Stimulated activated naive CD4-positive, alpha-beta T cell (primary cell): ENCODE results near the gene UPK3BL1.
"Not testable (repeated sequence)": the region's sequence is repeated elsewhere in the genome, so short reads cannot be mapped to it uniquely, and the experiment has no call there.

Experiments
- DNase-seq, 6 experiments: peaks; one replicate each; lab custom pipeline; 2025; lab: John Stamatoyannopoulos, UW

The UPK3BL1 gene

GRCh38 chr7:102627271-102627904 lies 15.2 kb downstream of the UPK3BL1 start:
- not testable (repeated sequence) for DNase-seq

DNA sequence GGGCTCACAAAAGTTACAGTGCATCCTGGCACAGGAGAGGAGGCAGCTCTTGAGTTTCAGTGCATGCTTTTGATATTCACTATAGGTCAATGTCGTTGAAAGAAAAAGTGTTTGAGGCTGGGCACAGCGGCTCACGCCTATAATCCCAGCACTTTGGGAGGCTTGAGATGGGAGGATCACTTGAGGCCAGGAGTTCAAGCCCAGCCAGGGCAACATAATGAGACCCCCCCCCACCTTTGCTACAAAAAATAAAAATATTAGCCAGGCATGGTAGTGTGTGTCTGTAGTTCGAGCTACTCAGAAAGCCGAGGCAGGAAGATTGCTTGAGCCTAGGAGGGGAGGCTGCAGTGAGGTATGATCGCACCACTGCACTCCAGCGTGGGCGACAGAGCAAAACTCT lies 24.5 kb downstream of the UPK3BL1 start:
- not testable (repeated sequence) for DNase-seq

- DNase-seq = not testable (repeated sequence)
Measured at GRCh38 chr7:102616507-102617125, 26.0 kb downstream of the UPK3BL1 start, which contains the start of gene RASA4. RASA4 (minus strand) TSS chr7:102616756; CDS start chr7:102616689, 67 bp downstream.

DNA sequence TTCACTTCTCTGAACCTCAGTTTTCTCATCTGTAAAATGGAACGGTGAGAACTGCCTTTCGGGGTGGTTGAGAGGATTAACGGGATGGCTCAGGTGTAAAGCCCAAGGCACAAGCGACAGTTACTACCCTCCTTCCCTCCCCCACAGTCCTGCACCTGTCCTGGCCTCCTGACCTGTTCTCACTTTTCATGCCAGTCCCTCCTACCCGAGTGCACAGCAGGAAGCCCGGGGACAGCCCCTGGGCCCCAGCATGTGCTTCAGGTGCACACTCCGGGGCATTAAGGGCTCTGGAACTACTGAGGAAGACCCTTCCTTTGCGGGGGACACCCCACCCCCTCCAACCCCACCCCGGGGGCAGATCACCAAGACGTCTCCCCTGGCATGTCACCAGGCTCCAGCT lies 26.7 kb downstream of the UPK3BL1 start:
- DNase-seq = not testable (repeated sequence)

- DNase-seq = not testable (repeated sequence)
Measured at GRCh38 chr7:102614873-102615272, 27.7 kb downstream of the UPK3BL1 start.

- DNase-seq = not testable (repeated sequence)
Measured at GRCh38 chr7:102614346-102614697, 28.3 kb downstream of the UPK3BL1 start.

- DNase-seq = not testable (repeated sequence)
Measured at GRCh38 chr7:102613575-102614345, 28.8 kb downstream of the UPK3BL1 start.

DNA sequence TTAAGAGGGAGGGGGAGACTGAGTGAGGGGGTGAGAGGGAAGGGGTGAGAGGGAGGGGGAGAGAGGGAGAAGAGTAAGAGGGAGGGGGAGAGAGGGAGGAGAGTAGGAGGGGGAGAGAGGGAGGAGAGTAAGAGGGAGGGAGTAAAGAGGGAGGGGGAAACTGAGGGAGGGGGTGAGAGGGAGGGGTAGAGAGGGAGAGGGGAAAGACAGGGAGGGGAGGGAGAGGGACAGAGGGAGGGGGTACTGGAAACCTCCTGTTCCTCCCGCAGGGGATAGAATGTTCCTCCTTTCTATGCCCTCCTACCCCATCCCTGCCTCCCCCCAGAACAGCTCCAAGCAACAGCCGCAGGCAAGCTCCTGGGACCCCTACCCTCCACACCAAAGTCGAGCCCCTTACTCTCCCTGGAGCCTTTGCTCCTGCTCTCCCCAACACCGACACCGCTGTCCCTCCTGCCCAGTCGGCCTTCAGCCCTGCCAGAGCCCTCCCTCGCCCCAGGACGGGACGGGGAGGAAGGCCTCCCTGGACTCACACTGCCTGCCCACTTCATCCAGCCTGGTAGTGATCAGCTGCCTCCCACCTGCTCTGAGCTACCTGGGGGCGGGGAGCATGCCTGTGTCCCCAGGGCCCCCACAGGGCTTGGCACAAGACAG lies 30.8 kb downstream of the UPK3BL1 start:
- DNase-seq = not testable (repeated sequence)

DNA sequence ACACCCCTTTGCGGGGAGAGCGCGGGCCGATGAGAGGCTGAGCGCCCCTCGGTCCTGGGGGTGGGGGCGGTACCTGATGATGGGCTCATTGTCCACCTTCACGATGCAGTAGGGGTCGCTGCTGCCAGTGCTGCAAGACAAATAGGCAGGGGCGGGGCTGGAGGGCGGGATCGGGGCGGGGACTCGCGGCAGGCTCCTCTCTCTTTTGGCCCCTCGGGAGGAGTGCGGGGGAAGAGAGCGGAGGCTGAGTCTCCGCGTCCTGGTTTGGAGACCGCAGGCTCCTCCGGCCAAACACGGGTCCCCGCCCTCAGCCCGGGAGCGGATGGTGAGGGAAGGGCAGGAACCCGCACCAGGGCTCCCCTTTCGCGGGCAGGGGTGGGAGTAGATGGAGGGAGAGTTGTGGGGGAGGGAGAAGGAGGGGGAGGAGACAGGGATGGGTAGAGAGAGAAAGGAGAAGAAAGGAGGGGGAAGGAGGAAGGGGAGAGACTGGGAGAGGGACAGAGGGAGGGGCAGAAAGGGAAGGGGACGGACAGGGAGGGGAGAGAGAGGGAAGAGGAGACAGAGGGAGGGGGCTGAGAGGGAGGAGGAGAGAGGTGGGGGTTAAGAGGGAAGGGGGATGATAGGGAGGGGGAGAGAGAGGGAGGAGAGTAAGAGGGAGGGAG lies 31.4 kb downstream of the UPK3BL1 start:
- not testable (repeated sequence) for DNase-seq

- DNase-seq = not testable (repeated sequence)
Measured at GRCh38 chr7:102610441-102610840, 32.1 kb downstream of the UPK3BL1 start.

DNA sequence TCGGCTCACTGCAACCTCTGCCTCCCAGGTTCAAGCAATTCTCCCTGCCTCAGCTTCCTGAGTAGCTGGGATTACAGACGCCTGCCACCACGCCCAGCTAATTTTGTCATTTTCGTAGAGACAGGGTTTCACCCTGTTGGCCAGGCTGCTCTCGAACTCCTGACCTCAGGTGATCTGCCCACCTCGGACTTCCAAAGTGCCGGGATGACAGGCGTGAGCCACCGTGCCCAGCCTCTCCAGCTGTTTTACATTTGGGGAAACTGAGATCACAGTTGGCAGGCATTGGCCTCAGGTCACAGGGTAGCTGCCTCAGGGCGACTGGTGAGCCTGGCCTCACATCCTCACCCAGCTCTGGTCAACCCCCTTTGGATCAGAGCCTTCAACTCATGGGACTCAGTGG lies 32.9 kb downstream of the UPK3BL1 start:
- not testable (repeated sequence) for DNase-seq

DNA sequence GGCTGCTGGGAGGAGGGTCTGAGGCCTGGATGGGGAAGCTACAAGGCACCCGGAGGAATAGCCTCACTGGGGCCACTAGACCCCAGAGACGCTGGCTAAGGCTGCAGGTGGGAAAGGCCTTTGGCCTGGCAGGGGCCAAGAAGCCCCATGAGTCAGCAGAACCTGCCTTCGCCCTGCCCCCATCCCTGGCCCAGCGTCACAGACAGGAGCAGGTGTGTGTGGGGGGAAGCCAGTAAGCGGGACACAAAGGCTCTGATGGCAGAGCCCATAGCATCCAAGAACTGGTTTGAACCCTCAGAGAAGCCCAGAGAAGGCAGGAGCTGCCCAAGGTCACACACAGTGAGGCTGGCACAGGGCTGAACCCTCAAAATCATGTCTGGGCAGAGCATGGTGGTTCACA lies 35.7 kb downstream of the UPK3BL1 start:
- DNase-seq = not testable (repeated sequence)

- not testable (repeated sequence) for DNase-seq
Measured at GRCh38 chr7:102604431-102605145, 38.0 kb downstream of the UPK3BL1 start.

DNA sequence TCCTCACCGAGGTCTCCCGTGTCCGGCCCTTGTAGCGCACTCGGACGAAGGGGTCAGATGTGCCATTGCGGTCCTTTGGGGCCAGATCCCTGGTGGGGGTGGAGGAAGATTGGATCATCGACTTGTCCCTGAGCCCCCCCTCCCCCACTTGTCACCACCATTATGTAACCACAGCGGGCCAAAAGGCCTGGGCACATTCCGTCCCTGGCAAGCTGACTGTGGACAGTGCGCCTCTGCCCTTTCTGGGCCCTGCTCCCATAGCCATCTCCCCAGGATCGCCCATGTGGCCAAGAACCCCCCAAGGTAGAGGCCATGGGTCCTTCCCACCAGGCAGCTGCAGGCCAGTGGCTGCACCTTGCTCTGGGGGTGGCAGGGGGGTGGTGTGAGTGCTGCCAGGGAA lies 40.3 kb downstream of the UPK3BL1 start:
- DNase-seq = not testable (repeated sequence)

DNA sequence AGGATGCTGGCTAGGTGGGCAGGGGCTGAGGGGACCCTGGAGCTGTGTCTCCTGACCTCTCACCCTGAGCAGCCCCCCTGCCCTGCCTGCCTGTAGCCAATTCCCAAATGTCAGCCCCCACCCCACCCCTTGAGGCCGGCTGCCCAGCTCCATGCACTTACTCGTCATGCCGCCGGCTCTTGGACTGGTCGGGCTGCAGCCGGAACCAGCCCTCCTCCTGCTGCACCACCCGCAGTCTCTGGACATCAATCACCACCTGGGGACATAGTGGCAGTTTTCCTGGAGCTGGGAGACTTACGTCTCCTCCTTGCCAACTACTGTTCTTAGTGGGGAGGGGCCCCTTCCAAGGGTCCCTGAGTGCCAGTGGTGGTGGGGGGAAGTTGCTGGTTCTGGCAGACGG lies 42.9 kb downstream of the UPK3BL1 start:
- DNase-seq = not testable (repeated sequence)

- DNase-seq = not testable (repeated sequence)
Measured at GRCh38 chr7:102596036-102596435, 46.6 kb downstream of the UPK3BL1 start.

- not testable (repeated sequence) for DNase-seq
Measured at GRCh38 chr7:102593637-102594334, 48.8 kb downstream of the UPK3BL1 start.

GRCh38 chr7:102592477-102593019 lies 50.0 kb downstream of the UPK3BL1 start:
- not testable (repeated sequence) for DNase-seq

DNA sequence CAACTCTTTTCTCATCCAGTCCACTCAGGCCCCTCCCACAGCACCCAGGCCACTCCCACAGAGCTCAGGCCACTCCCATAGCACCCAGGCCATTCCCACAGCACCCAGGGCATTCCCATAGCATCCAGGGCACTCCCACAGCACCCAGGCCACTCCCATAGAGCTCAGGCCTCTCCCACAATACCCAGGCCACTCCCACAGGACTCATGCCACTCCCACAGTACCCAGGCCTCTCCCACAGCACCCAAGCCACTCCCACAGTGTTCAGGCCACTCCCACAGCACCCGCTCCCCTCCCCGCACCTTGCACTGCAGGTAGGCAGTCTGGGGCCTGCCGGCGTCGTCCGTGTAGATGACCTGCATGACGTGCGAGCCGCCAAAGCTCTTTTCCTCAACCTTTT lies 52.7 kb downstream of the UPK3BL1 start:
- DNase-seq = not testable (repeated sequence)
